ENCODE data around the gene ATXN7L2. TPM values are rescaled to one million over a fixed set of nuclear protein-coding genes. Genes with fewer than 3 reads are reported as not detected.
A peak's percentile ranks its signal among the peaks of the same experiment; 100 is the strongest.
"Not testable (repeated sequence)": the region's sequence is repeated elsewhere in the genome, so short reads cannot be mapped to it uniquely, and the experiment has no call there.

Gene ATXN7L2
- total RNA-seq (2.0 TPM), polyA plus RNA-seq (4.0 TPM)

GRCh38 chr1:109483672-109484518, at the start of gene ATXN7L2:
Gene ATXN7L2, plus strand, starts transcription at chr1:109483905. Its CDS starts 49 bp downstream, at chr1:109483954.
- H3K4me3 ChIP-seq (ENCODE audit: low read depth, low read length): peak within 1 kb of the TSS; percentile 54
- under 1% methylated on average over 73 of the region's 73 CpGs for WGBS
- peak within 1 kb of the TSS; percentile 98 for H3K27ac ChIP-seq (ENCODE audit: low read depth)
- H3K4me1 ChIP-seq (ENCODE audit: insufficient read depth): no peaks in the 10 kb centered on the region
- DNase-seq (ENCODE audit: extremely low spot score): peak; percentile 71
- H3K36me3 ChIP-seq (ENCODE audit: insufficient read depth): no peaks in the 10 kb centered on the region

GRCh38 chr1:109434484-109434883, 49.2 kb upstream of the ATXN7L2 start:
- Histone ChIP-seq H3K4me3 (ENCODE audit: low read depth, low read length) (no peak overlapping the region), H3K36me3 (ENCODE audit: insufficient read depth) (no peaks in the 10 kb centered on the region), H3K4me1 (ENCODE audit: insufficient read depth) (no peaks in the 10 kb centered on the region), H3K27ac (ENCODE audit: low read depth) (no peak overlapping the region)
- 75% methylated on average over 1 of the region's 1 CpG for WGBS
- no peak for DNase-seq (ENCODE audit: extremely low spot score)

- H3K4me1 ChIP-seq (ENCODE audit: insufficient read depth): no peaks in the 10 kb centered on the region
- 70% methylated on average over 3 of the region's 3 CpGs for WGBS
- no peak overlapping the region for H3K27ac ChIP-seq (ENCODE audit: low read depth)
- no peak overlapping the region for H3K4me3 ChIP-seq (ENCODE audit: low read depth, low read length)
- no peak for DNase-seq (ENCODE audit: extremely low spot score)
- H3K36me3 ChIP-seq (ENCODE audit: insufficient read depth): no peaks in the 10 kb centered on the region
Observed at GRCh38 chr1:109438798-109439297, 44.9 kb upstream of the ATXN7L2 start.

- H3K4me3 ChIP-seq (ENCODE audit: low read depth, low read length): no peak overlapping the region
- H3K36me3 ChIP-seq (ENCODE audit: insufficient read depth): no peaks in the 10 kb centered on the region
- no peak overlapping the region for H3K27ac ChIP-seq (ENCODE audit: low read depth)
- no peaks in the 10 kb centered on the region for H3K4me1 ChIP-seq (ENCODE audit: insufficient read depth)
- 19% methylated on average over 1 of the region's 1 CpG for WGBS
- no peak for DNase-seq (ENCODE audit: extremely low spot score)
Observed at GRCh38 chr1:109441069-109441468, 42.6 kb upstream of the ATXN7L2 start.

GRCh38 chr1:109443476-109443875, 40.2 kb upstream of the ATXN7L2 start:
- WGBS: 29% methylated on average over 2 of the region's 2 CpGs
- Histone ChIP-seq H3K27ac (ENCODE audit: low read depth) (no peak overlapping the region), H3K36me3 (ENCODE audit: insufficient read depth) (no peaks in the 10 kb centered on the region), H3K4me1 (ENCODE audit: insufficient read depth) (no peaks in the 10 kb centered on the region), H3K4me3 (ENCODE audit: low read depth, low read length) (no peak overlapping the region)
- DNase-seq (ENCODE audit: extremely low spot score): no peak

GRCh38 chr1:109444346-109444745, 39.4 kb upstream of the ATXN7L2 start:
- Histone ChIP-seq H3K36me3 (ENCODE audit: insufficient read depth) (no peaks in the 10 kb centered on the region), H3K27ac (ENCODE audit: low read depth) (no peak overlapping the region), H3K4me3 (ENCODE audit: low read depth, low read length) (no peak overlapping the region), H3K4me1 (ENCODE audit: insufficient read depth) (no peaks in the 10 kb centered on the region)
- DNase-seq (ENCODE audit: extremely low spot score): no peak
- WGBS: 75% methylated on average over 1 of the region's 1 CpG

- WGBS: 51% methylated on average over 11 of the region's 11 CpGs
- H3K4me3 ChIP-seq (ENCODE audit: low read depth, low read length); H3K36me3 ChIP-seq (ENCODE audit: insufficient read depth); DNase-seq (ENCODE audit: extremely low spot score); H3K27ac ChIP-seq (ENCODE audit: low read depth); H3K4me1 ChIP-seq (ENCODE audit: insufficient read depth): not testable (repeated sequence)
Observed at GRCh38 chr1:109445949-109446695, 37.6 kb upstream of the ATXN7L2 start.

- no peak overlapping the region for H3K4me3 ChIP-seq (ENCODE audit: low read depth, low read length)
- 67% methylated on average over 4 of the region's 4 CpGs for WGBS
Observed at GRCh38 chr1:109447524-109447923, 36.2 kb upstream of the ATXN7L2 start.

GRCh38 chr1:109454497-109455133, 29.1 kb upstream of the ATXN7L2 start:
- WGBS: 96% methylated on average over 1 of the region's 1 CpG

More at GRCh38 chr1:109447524-109447923, 36.2 kb upstream of the ATXN7L2 start:
- DNase-seq (ENCODE audit: extremely low spot score): no peak
- H3K4me1 ChIP-seq (ENCODE audit: insufficient read depth): no peaks in the 10 kb centered on the region
- no peaks in the 10 kb centered on the region for H3K36me3 ChIP-seq (ENCODE audit: insufficient read depth)
- no peak overlapping the region for H3K27ac ChIP-seq (ENCODE audit: low read depth)

GRCh38 chr1:109457819-109458218, 25.9 kb upstream of the ATXN7L2 start:
- Histone ChIP-seq H3K4me3 (ENCODE audit: low read depth, low read length) (no peak overlapping the region), H3K4me1 (ENCODE audit: insufficient read depth) (no peaks in the 10 kb centered on the region), H3K27ac (ENCODE audit: low read depth) (no peak overlapping the region), H3K36me3 (ENCODE audit: insufficient read depth) (no peaks in the 10 kb centered on the region)
- no peak for DNase-seq (ENCODE audit: extremely low spot score)
- 86% methylated on average over 4 of the region's 4 CpGs for WGBS

More at GRCh38 chr1:109454497-109455133, 29.1 kb upstream of the ATXN7L2 start:
- no peak for DNase-seq (ENCODE audit: extremely low spot score)
- H3K4me3 ChIP-seq (ENCODE audit: low read depth, low read length): no peak overlapping the region
- H3K27ac ChIP-seq (ENCODE audit: low read depth): no peak overlapping the region
- no peaks in the 10 kb centered on the region for H3K4me1 ChIP-seq (ENCODE audit: insufficient read depth)
- no peaks in the 10 kb centered on the region for H3K36me3 ChIP-seq (ENCODE audit: insufficient read depth)

GRCh38 chr1:109466125-109466451, 17.6 kb upstream of the ATXN7L2 start:
- 4% methylated on average over 24 of the region's 24 CpGs for WGBS
- Histone ChIP-seq H3K4me3 (ENCODE audit: low read depth, low read length) (peak overlapping the region; percentile 68), H3K27ac (ENCODE audit: low read depth) (no peak overlapping the region), H3K4me1 (ENCODE audit: insufficient read depth) (no peaks in the 10 kb centered on the region), H3K36me3 (ENCODE audit: insufficient read depth) (no peaks in the 10 kb centered on the region)
- no peak for DNase-seq (ENCODE audit: extremely low spot score)

GRCh38 chr1:109466452-109467300, 17.0 kb upstream of the ATXN7L2 start, which contains the start of gene SYPL2:
Gene SYPL2, plus strand, starts transcription at chr1:109466546. Its CDS starts 298 bp downstream, at chr1:109466844.
- no peak for DNase-seq (ENCODE audit: extremely low spot score)
- peak within 1 kb of the TSS; percentile 68 for H3K4me3 ChIP-seq (ENCODE audit: low read depth, low read length)
- no peaks in the 10 kb centered on the region for H3K36me3 ChIP-seq (ENCODE audit: insufficient read depth)
- under 1% methylated on average over 88 of the region's 88 CpGs for WGBS
- no peaks in the 10 kb centered on the region for H3K4me1 ChIP-seq (ENCODE audit: insufficient read depth)
- H3K27ac ChIP-seq (ENCODE audit: low read depth): no peak within 1 kb of the TSS

All from urinary bladder (tissue), 4 donors.